H1 (cell line): Measurements from ENCODE around the gene DNAL4. TPM values are rescaled to one million over a fixed set of nuclear protein-coding genes. Genes with fewer than 3 reads are reported as not detected.

Source experiments
- CTCF ChIA-PET: fragments of 300-600 bp; sonication (Branson Sonifier 250); formaldehyde crosslinking; loops from one replicate; lab custom pipeline; 2021; ENCODE audit not compliant: partially characterized antibody; lab: Charles Lee
- POLR2A ChIA-PET: fragments of 300-600 bp; sonication (Branson Sonifier 250); formaldehyde crosslinking; loops from one replicate; lab custom pipeline; 2021; ENCODE audit warnings: inconsistent platforms; ENCODE audit not compliant: partially characterized antibody; lab: Charles Lee
- DNase-seq, 2 experiments: peaks; one replicate each; pipeline versions ENCODE4 v3.0.0 to v3.0.0-alpha.2; 2010 to 2022; ENCODE audit warnings: low spot score in 2 of 2, low read depth in 1 of 2, mixed read lengths in 1 of 2
- FAIRE-seq: peaks from 2 replicates; lab custom pipeline; 2011; peaks lifted over from hg19 to GRCh38; lab: Jason Lieb, UNC
- H2AFZ ChIP-seq: 2 replicates; pipeline ENCODE4 v1.8.1; 2012; ENCODE audit warnings: low read length, inconsistent platforms
- H2AK5ac ChIP-seq: 2 replicates; pipeline ENCODE4 v1.6.1; 2013; ENCODE audit warnings: low read depth, low read length
- H2BK120ac ChIP-seq: replicated peaks from 2 replicates; pipeline ENCODE3; 2013; ENCODE audit warnings: low read depth, low read length, inconsistent platforms
- H2BK12ac ChIP-seq: 2 replicates; pipeline ENCODE4 v1.6.1; 2013; ENCODE audit warnings: low read depth, low read length
- H2BK15ac ChIP-seq: 2 replicates; pipeline ENCODE4 v1.6.1; 2013; ENCODE audit warnings: low read length
- H2BK20ac ChIP-seq: 2 replicates; pipeline ENCODE4 v1.6.1; 2013; ENCODE audit warnings: low read length
- H2BK5ac ChIP-seq: 2 replicates; pipeline ENCODE4 v1.6.1; 2013; ENCODE audit warnings: low read depth, low read length
- H3K14ac ChIP-seq: 2 replicates; pipeline ENCODE4 v1.6.1; 2013; ENCODE audit warnings: inconsistent platforms; ENCODE audit not compliant: insufficient read length
- H3K18ac ChIP-seq: 2 replicates; pipeline ENCODE4 v1.6.1; 2013; ENCODE audit warnings: low read length; ENCODE audit errors: extremely low read depth
- H3K23ac ChIP-seq: 2 replicates; pipeline ENCODE4 v1.6.1; 2013; ENCODE audit warnings: inconsistent platforms; ENCODE audit not compliant: insufficient read length
- H3K23me2 ChIP-seq: 2 replicates; pipeline ENCODE4 v1.6.1; 2013; ENCODE audit warnings: low read depth, low read length
- H3K27ac ChIP-seq: 2 replicates; pipeline ENCODE4 v1.6.1; 2011; ENCODE audit warnings: low read depth, low read length, inconsistent platforms
- H3K27me3 ChIP-seq, 4 experiments: replicated peaks in 1 of 4; 1 replicate in 1 of 4; 2 replicates in 3 of 4; pipeline versions ENCODE4 v1.6.1 to v1.8.1; 2011 to 2013; ENCODE audit warnings: low read length in 3 of 4, mild to moderate bottlenecking in 3 of 4, inconsistent platforms in 2 of 4, mixed read lengths in 2 of 4, moderate library complexity in 1 of 4; ENCODE audit not compliant: control insufficient read depth in 3 of 4, insufficient read depth in 3 of 4; ENCODE audit errors: extremely low read depth in 1 of 4
- H3K36me3 ChIP-seq, 4 experiments: 2 replicates each; pipeline versions ENCODE4 v1.6.1 to v1.8.1; 2011 to 2013; ENCODE audit warnings: mild to moderate bottlenecking in 4 of 4, low read length in 3 of 4, moderate library complexity in 2 of 4, control low read depth in 1 of 4, inconsistent platforms in 1 of 4; ENCODE audit not compliant: insufficient read depth in 4 of 4, control insufficient read depth in 2 of 4
- H3K4ac ChIP-seq: replicated peaks from 2 replicates; pipeline ENCODE3; 2013; ENCODE audit warnings: low read length, low read depth, mixed read lengths, inconsistent platforms; ENCODE audit not compliant: insufficient read length
- H3K4me1 ChIP-seq, 4 experiments: replicated peaks in 1 of 4; 1 replicate in 1 of 4; 2 replicates in 3 of 4; pipeline versions ENCODE4 v1.6.1 to v1.8.1; 2011 to 2013; ENCODE audit warnings: low read length in 3 of 4, inconsistent platforms in 2 of 4, mixed read lengths in 1 of 4; ENCODE audit not compliant: insufficient read depth in 4 of 4, control insufficient read depth in 3 of 4
- H3K4me2 ChIP-seq, 2 experiments: 2 replicates each; pipeline versions ENCODE4 v1.6.1 to v1.8.1; 2011 to 2013; ENCODE audit warnings: low read depth in 2 of 2, low read length in 2 of 2, control low read depth in 1 of 2, inconsistent platforms in 1 of 2, mild to moderate bottlenecking in 1 of 2; ENCODE audit not compliant: insufficient read depth in 1 of 2
- H3K4me3 ChIP-seq, 4 experiments: fragments of 200-600, 300-600 bp in 1 of 4; sonication (generic), shearing (Covaris generic), sonication (Bioruptor Twin) in 1 of 4; 2 replicates each; pipeline versions ENCODE4 v1.5.1 to v1.8.1; 2011 to 2016; ENCODE audit warnings: low read length in 4 of 4, low read depth in 3 of 4, control low read depth in 2 of 4, inconsistent platforms in 2 of 4, mild to moderate bottlenecking in 2 of 4, mixed read lengths in 1 of 4, moderate library complexity in 1 of 4; ENCODE audit not compliant: insufficient read depth in 2 of 4; ENCODE audit errors: extremely low read depth in 1 of 4
- H3K56ac ChIP-seq: replicated peaks from 2 replicates; pipeline ENCODE3; 2013; ENCODE audit warnings: low read depth, mild to moderate bottlenecking, mixed read lengths, low read length, inconsistent platforms; ENCODE audit not compliant: insufficient read length
- H3K79me1 ChIP-seq: 2 replicates; pipeline ENCODE4 v1.6.1; 2013; ENCODE audit warnings: low read depth, low read length, control low read depth
- H3K79me2 ChIP-seq, 2 experiments: 2 replicates each; pipeline versions ENCODE4 v1.6.1 to v1.8.1; 2012 to 2013; ENCODE audit warnings: low read length in 2 of 2, mild to moderate bottlenecking in 2 of 2, inconsistent platforms in 1 of 2; ENCODE audit not compliant: insufficient read depth in 2 of 2, control insufficient read depth in 1 of 2
- H3K9ac ChIP-seq, 4 experiments: replicated peaks in 1 of 4; 1 replicate in 1 of 4; 2 replicates in 3 of 4; pipeline versions ENCODE4 v1.6.1 to v1.8.1; 2011 to 2013; ENCODE audit warnings: low read depth in 3 of 4, low read length in 3 of 4, control low read depth in 2 of 4, mild to moderate bottlenecking in 2 of 4, moderate library complexity in 2 of 4, inconsistent platforms in 1 of 4; ENCODE audit errors: extremely low read depth in 1 of 4
- H3K9me3 ChIP-seq, 2 experiments: 2 replicates each; pipeline versions ENCODE4 v1.6.1 to v1.8.1; 2012 to 2013; ENCODE audit warnings: mild to moderate bottlenecking in 2 of 2, moderate library complexity in 2 of 2, control low read depth in 1 of 2, inconsistent platforms in 1 of 2, low read depth in 1 of 2, low read length in 1 of 2, mixed read lengths in 1 of 2; ENCODE audit not compliant: insufficient read depth in 2 of 2
- H4K20me1 ChIP-seq, 2 experiments: replicated peaks in 1 of 2; 2 replicates each; pipeline versions ENCODE3 to v1.8.1; 2011 to 2013; ENCODE audit warnings: inconsistent platforms in 2 of 2, low read length in 2 of 2, mild to moderate bottlenecking in 1 of 2; ENCODE audit not compliant: insufficient read depth in 2 of 2, control insufficient read depth in 1 of 2
- H4K5ac ChIP-seq: 2 replicates; pipeline ENCODE4 v1.6.1; 2013; ENCODE audit warnings: low read length, low read depth, mixed read lengths, inconsistent platforms; ENCODE audit not compliant: insufficient read length
- H4K8ac ChIP-seq: 2 replicates; pipeline ENCODE4 v1.8.0; 2013; ENCODE audit warnings: mild to moderate bottlenecking, moderate library complexity, low read length, inconsistent platforms; ENCODE audit not compliant: insufficient read depth; ENCODE audit errors: extremely low read depth
- H4K91ac ChIP-seq: replicated peaks from 2 replicates; pipeline ENCODE3; 2013; ENCODE audit warnings: low read length, mixed read lengths, inconsistent platforms; ENCODE audit not compliant: insufficient read length
- KDM4A ChIP-seq: IDR thresholded peaks from one replicate; pipeline ENCODE4 v1.7.1; 2012; ENCODE audit warnings: low read depth, mild to moderate bottlenecking, moderate library complexity, low read length, inconsistent platforms; ENCODE audit not compliant: severe bottlenecking
- POU5F1 ChIP-seq: IDR thresholded peaks from 2 replicates; pipeline ENCODE4 v1.6.1; 2011; ENCODE audit warnings: low read depth, mild to moderate bottlenecking, low read length, moderate library complexity
- SRF ChIP-seq: IDR thresholded peaks from 2 replicates; pipeline ENCODE4 v1.6.1; 2011; ENCODE audit warnings: mild to moderate bottlenecking, low read depth, low read length, moderate library complexity
- WGBS, 2 experiments: shearing (Covaris generic) in 1 of 2; methylation state at CpG; one replicate each; pipeline versions ENCODE4 v1.1.6 to v1.1.7; 2013 to 2015; ENCODE audit warnings: low lambda C conversion rate in 2 of 2, mixed read lengths in 2 of 2, inconsistent platforms in 1 of 2, low coverage in 1 of 2, missing lambda C conversion rate in 1 of 2; ENCODE audit not compliant: insufficient replicate concordance in 2 of 2, insufficient coverage in 1 of 2, insufficient read length in 1 of 2; ENCODE audit errors: extremely low coverage in 1 of 2, missing lambda C conversion rate in 1 of 2; 5-methylcytosine and 5-hydroxymethylcytosine counted together
- polyA plus RNA-seq, 7 experiments: library from polyadenylated mRNA; depleted of rRNA in 3 of 7; stranded (reverse) in 5 of 7; unstranded in 2 of 7; fragments of >200 nt in 5 of 7; fragments of 200-250 nt in 2 of 7; gene quantifications; 1 replicate in 5 of 7; 2 replicates in 1 of 7; 4 replicates in 1 of 7; pipeline versions ENCODE4 v1.2.1 to v1.2.3, GENCODE V29; 2011 to 2013; ENCODE audit warnings: missing spikeins in 2 of 7, mixed read lengths in 2 of 7
- total RNA-seq: library from RNA; stranded (reverse); fragmentation: NEBNext Ultra II Directional; extraction: Animal tissue kit (Norgen Biotek cat#: 25700); gene quantifications from 2 replicates; pipeline ENCODE4 v1.2.1, GENCODE V29; 2021

DNAL4 gene
- total and polyA plus RNA-seq, 2 of the 8 experiments (the other 6 are each of a cell fraction or from before 2014, with no cell fraction given), result 8.8 to 14.0 TPM

DNA sequence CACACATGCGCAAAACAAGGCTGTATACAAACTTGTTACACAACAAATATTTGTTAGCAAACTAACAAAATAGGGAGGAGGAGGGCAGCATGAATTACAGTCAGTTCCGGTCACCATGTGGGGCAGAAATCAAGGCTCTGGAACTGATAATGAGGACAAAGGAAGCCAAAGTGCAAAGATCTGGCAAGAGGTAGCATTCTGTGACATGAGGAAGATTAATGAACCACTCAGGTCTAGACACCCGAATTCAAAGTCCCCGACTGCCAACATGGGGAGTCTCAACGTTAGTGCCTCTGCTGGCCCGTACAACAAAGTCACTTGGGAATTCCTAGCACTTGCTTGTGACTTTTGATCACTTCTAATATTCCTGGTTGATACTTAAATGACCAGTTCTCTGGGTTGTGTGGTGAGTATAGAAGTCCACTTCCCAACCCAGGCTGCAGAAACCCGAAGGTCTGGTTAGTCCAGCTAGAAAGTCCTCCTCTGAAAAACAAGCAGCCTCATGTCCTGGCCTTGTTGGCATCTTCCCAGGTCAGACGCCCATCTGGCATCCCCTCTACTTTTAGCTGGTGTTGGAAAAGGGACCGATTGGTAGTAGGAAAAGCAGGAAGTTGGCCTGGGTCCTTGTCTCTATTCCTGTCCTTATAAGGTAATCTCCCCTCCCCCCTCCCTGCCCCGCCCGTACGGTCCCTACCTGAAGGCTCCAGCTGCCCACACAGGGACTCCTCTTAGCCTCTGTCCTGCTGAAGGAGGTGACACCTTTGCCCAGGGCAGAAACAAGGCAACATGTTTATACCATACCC is 39.8 kb downstream of the DNAL4 start:
- Histone ChIP-seq H3K36me3 (no peaks in the 10 kb centered on the region), H3K27ac (no peak overlapping the region)

More for the DNA sequence above, 39.8 kb downstream of the DNAL4 start:
- H3K79me1 ChIP-seq, result no peaks in the 10 kb centered on the region
- TF ChIP-seq SRF, result peak; percentile 94
- no peak for TF ChIP-seq POU5F1
- TF ChIP-seq KDM4A, result peak; percentile 39
- peaks cover 17% of the 10 kb centered on the region; the same call in 1 of the 2 replicates for H3K23me2 ChIP-seq
- H3K9ac ChIP-seq, result no peak overlapping the region; a peak in 1 of 7 replicates
- H4K5ac ChIP-seq, result no peak overlapping the region
- H2BK5ac ChIP-seq, result no peak overlapping the region
- H3K9me3 ChIP-seq, result no peaks in the 10 kb centered on the region
- H3K4me3 ChIP-seq, result peak overlapping the region; percentile 33 to 81 (median 52); a peak in 7 of 8 replicates
- no peak overlapping the region for H3K56ac ChIP-seq
- DNase-seq (no peak), FAIRE-seq (peak; percentile 57)
- WGBS, 2 experiments, result 50% methylated on average over 12 of the region's 12 CpGs; no CpG with 5 or more reads in 1 of the 2 experiments
- H2BK15ac ChIP-seq, result no peak overlapping the region
- H3K4me2 ChIP-seq, result peak overlapping the region; percentile 80 to 88
- no peak overlapping the region for H3K4ac ChIP-seq
- H2AFZ ChIP-seq, result no peak overlapping the region
- no peak overlapping the region for H2BK12ac ChIP-seq
- H3K4me1 ChIP-seq, result peaks cover 2 to 12% (median 8%) of the 10 kb centered on the region in 4 experiments
- H2BK120ac ChIP-seq, result no peak overlapping the region
- H4K8ac ChIP-seq, result no peak overlapping the region
- H3K18ac ChIP-seq, result no peak overlapping the region
- H3K23ac ChIP-seq, result no peak overlapping the region
- H2AK5ac ChIP-seq, result no peak overlapping the region
- H2BK20ac ChIP-seq, result no peak overlapping the region
- POLR2A ChIA-PET, result interaction anchor here (0.7 to 10.3 kb wide), 3 partner anchors 8 to 48 kb away, joined by 3 to 112 read pairs (median 9); partner anchors contain the start of gene GTPBP1
- H4K91ac ChIP-seq, result no peak overlapping the region
- no peaks in the 10 kb centered on the region for H3K79me2 ChIP-seq
- no peaks in the 10 kb centered on the region for H4K20me1 ChIP-seq
- CTCF ChIA-PET, result interaction anchor here (1.0 to 3.0 kb wide), 4 partner anchors 12 to 29 kb away, joined by 3 to 14 read pairs (median 7); no protein-coding TSS in a partner anchor
- H3K27me3 ChIP-seq, result peaks cover 0 to 7% (median 5%) of the 10 kb centered on the region in 4 experiments; a peak in 5 of 7 replicates
- H3K14ac ChIP-seq, result no peak overlapping the region
